Measurements from ENCODE around the gene PROM2.

Gene PROM2

GRCh38 chr2:95287336-95287735, 13.1 kb downstream of the PROM2 start:
- no peak for DNase-seq

DNA sequence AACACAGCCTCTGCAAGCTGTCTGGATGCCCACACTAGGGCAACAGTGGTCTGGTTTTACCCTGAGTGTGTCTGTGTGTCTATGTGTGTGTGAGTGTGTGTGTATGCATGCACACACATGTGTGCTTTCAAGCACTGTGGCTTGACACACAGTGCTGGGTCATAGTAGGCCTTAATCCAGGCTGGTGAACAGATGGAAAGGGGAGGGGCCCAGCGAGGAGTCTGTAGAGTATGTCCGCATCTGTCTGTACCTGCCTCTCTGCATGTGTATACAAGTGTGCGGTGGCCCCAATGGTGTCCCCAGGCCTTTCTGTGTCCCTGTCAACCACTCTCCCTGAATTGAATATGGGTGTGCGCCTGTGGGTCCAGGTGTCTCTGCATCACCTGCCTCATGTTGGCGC, 13.6 kb downstream of the PROM2 start:
- no peak for DNase-seq

DNA sequence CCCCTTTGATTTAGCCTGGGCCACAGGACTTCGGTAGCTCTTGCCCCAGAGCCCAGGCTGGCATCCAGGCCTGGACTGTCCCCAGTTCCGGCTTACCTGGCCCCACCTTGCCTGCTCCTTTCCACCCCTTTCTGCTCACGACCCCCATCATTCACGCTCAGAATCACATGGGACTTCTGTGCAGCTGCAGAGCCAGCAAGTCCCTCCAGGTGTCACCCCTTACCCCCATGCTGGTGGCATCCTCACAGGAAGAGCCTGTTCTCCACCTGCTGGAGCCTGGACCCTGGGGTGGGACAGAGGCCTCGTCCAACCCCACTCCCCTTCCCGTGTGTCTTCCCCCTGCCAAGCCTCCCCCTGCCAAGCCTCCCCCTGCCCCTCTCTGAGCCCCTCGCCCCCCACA, 15.0 kb downstream of the PROM2 start:
- no peak for DNase-seq

GRCh38 chr2:95291222-95291621, 17.0 kb downstream of the PROM2 start:
- DNase-seq = no peak

GRCh38 chr2:95292623-95293260, 18.5 kb downstream of the PROM2 start:
- no peak for DNase-seq

- no peak for DNase-seq
Observed at GRCh38 chr2:95294579-95295250, 20.5 kb downstream of the PROM2 start.

DNA sequence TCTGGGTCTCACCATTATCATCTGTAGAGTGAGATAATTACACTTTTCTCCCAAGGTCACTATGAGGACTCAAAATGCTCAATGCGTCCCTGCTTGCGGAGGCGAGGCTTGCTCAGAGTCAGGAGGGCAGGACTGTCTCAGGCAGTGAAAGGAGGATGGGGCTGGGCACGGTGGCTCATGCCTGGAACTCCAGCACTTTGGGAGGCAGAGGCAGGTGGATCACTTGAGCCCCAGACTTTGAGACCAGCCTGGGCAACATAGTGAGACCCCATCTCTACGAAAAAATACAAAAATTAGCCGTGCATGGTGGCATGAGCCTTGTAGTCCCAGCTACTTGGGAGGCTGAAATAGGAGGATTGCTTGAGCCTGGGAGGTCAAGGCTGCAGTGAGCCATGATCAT, 21.1 kb downstream of the PROM2 start:
- no peak for DNase-seq

DNA sequence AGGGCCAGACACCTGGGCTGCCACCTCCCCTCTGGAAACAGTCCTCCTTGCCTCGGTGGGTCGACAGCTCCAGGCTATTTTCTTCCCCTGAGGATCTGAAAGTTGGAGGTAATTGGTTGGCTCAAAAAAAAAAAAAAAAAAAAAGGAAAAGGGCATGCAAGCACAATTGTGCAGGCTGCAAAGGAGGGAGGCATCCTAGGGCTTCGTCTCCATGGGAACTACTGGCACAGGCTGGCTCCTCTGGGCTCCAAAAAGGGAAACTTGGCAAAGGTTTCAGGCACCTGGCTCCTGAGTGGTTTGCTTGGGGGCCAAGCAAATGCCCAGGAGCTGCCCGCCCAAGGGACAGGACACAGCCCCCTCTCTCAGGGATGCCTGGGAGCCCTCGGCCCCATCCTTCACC, 21.8 kb downstream of the PROM2 start:
- no peak for DNase-seq

DNA sequence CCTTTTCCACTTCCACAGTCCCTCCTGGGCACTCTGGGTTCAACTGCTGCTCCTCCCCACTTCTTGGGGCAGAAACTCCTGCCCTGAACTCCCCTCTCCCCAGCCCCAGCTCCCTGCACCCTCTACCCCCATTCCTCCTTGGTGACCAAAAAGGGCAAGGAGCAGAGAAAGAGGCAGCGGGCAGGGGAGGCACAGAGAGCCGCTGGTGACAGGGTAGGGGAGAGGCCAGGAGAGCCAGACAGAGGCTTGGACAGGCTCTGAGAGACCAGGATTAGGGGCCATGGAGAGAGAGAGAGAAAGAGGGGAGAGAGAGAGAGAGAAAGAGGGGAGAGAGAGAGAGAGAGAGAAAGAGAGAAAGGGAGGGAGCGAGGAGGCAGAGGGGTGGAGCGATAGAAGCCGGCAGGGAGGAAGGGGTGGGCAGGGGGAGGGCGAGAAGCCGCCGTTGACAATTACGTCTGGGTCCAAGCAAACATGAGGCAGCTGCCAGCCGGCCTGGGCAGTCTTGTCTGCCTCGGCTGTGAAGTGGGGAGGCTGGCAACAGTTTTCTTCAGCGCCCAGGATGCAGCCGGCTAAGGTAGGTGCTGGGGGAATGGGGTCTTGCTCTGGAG, 22.7 kb downstream of the PROM2 start, which contains the start of gene KCNIP3:
KCNIP3 (plus strand) TSS at position 468 of the 608 bp plus-strand sequence; CDS start at position 560, 92 bp downstream.
- DNase-seq = peak; percentile 32

DNA sequence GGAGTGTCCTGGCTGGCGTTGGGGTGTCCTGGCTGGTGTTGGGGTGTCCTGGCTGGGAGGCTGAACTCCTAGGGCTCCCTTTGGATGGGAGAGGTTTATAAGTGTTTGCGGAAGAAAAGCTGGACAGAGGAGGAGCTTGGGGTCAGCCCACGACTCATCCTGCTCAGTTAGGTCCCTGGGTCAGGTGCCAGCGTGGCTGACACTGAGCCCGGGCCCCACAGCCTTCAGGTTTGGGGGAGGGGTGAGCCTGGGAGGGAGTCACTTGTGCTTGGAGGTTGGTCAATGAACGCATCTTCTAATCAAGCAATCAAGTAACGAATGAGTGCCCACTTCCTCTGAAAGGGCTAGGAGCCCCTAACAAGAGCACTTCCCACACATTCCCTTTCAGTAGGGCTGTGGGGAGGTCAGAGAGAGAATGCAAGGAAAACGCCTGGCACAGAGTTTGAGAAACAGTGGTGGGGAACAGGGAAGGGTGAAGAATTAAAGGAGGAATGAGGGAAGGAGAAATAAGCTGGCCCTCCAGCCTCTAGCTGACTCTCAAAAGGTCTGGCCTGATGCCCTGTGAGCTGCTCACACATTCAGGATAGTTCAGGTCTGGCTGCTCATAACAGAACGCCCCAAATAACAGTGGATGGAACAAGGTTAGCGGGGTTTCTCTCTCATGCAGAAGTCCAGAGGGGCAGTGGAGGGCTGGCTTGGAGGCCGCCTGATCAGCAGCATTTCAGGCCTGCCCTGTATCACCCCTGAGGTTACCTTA, 23.6 kb downstream of the PROM2 start:
- no peak for DNase-seq

DNA sequence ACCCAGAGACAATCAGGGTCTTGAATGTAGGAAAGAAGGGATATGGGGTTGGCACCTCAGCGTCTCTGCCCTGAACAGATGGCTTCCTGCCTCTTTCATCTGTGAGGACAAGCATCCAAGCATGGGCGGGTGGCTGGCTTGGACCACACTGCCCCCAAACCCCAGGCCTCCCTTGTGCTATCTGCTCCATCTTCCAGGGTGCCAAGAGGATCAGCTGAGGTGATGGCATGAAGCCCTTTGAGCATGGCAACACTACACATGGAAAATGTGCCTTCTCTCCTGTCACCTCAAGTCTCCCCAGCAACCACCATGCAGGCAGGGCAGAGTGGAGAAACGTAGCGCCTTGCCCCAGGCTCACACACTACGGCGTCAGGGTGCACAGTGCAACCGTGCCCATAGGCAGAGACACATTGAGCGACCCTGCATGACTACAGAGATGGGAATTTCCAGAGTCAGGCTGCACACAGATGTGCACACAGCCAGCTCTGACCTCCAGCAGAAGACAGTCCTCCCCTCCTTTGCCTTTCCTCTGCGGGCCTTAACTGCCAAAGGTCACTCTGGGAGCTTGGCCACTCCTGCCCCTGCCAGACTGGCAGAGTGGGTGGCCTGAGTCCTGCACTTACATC, 24.4 kb downstream of the PROM2 start:
- no peak for DNase-seq

- no peak for DNase-seq
Observed at GRCh38 chr2:95299961-95300360, 25.7 kb downstream of the PROM2 start.

GRCh38 chr2:95300450-95300849, 26.2 kb downstream of the PROM2 start:
- DNase-seq = no peak

DNA sequence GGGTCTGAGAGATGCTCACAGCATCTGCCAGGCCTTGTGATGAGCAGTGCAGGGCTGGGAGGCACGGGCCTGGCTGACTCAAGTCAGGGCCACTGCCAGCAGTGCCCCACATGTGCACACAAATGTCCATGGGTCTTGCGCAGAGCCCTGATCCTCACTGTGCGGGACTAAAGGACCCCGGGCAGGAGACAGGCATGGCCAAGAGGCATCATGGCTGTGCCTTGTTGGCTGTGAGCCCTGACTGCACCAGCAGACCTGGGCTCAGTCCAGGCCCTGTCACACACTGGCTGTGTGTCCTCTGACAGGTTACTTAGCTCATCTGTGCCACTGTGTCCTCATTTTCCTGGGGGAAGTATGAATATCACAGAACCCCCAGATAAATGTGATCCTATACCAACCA, 26.9 kb downstream of the PROM2 start:
- no peak for DNase-seq

DNA sequence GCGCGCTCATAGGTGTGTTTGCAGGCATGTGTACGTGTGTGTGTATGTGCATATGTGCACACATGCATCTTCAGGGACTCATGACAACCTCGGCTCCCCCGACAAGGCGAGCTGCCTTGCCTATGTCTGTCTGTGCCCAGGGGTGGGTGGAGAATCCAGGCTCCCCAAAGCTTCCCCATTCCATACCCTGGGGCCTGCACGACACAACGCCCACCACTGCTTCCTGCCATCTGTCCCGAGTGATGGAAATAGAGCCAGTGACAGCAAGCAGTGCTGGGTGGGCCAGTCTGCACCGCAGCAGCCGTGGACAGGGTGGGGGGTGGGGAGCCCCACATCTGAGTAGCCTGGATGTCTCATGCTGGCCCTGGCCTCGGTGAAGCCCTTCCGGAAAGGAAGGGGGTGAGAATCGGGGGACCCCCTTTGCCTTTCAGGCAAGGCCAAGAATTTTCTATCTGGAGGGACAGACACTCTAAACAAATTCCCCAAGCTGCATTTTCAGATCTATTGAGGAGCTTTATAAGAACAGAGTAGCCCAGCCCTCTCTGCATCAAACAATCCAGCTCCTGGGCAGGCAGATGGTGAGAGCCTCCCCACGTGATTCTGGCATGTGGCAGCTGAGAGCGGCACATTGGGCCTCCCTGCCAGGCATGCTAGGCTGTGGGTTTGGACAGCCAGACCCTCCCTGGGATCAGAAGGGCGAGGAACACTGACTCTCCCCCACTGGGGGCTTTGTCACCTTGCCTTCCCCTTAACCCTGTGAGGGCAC, 27.8 kb downstream of the PROM2 start:
- DNase-seq = no peak

DNA sequence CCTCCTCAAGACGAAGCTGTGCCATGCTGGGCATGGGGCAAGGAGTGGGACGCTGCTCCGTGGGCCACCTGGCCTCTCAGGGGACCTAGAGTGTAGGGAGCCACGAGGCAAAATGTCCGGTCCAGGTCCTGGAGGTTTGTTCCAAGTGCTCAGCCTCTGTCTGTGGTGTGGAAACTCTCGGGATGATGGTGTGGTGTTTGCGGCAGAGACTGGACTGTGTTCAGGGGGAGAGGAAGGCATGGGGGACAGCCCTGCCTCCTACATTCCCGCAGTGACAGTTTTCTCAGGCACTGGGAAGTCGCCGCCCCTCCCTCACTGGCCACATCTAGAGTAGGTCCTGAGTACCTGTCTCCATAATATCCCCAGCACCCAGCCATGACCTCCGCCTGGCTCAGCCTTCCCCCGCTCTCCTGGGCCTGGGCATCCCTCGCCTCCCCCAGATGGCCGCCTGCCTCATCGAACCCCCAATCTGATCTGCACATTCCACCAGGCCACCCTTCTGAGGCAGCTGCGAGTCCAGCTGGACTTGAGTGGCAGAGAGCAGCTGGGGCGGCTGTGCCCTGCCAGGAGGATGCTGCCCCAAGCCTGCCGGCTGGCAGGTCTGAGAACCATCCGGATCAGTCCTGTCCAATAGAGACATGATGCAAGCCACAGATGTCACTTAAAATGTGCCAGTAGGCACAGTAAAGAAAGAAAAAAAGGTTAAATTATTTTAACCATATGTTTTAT, 29.1 kb downstream of the PROM2 start:
- DNase-seq = no peak

DNA sequence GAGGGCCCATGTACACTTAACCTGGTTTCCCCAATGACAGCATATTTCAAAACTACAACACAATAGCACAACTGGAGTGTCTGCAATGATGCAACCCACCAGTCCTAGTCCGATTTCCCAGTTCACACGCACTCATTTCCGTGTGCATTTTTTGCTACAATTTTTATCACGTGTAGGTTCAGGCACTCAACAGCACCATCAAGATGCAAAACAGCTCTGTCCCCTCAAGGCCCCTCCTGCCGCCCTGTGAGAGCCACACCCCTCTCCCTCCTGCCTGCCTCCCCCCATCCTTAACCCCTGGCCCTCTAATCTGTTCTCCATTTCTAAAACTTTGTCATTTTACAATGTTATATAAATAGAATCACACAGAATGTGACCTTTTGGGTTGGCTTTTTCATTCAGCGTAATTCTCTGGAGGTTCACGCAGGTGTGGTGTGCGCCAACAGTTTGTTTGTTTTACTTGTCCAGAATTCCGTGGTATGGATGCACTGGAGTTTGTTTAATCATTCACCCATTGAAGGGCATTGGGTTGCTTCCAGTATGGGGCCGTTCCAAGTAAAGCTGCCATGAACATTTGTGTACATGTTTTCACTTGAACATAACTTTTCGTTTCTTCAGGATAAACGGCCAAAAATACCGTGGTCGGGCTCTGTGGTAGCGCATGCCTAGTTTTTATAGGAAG, 31.3 kb downstream of the PROM2 start:
- no peak for DNase-seq

- DNase-seq = no peak
Observed at GRCh38 chr2:95306336-95306895, 32.2 kb downstream of the PROM2 start.

DNA sequence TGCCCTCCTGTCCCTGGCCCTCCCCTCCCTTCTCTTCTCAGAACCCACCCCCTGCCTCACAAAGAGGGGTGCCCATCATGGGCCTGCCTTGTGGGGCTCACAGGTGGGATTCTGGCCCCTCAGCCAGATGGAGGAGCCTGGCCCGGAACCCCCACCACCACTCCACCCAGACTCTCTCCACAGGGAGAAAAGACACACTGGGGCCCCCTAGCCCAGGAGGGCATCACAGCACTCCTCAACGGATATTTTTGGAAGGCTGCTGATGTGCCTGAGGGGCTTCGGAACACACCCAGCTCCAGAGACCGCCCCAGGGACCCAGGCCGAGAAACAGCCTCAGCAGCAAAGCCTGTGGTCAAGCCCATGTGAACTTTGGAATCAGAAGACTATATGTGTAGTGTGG, 32.8 kb downstream of the PROM2 start:
- no peak for DNase-seq

DNA sequence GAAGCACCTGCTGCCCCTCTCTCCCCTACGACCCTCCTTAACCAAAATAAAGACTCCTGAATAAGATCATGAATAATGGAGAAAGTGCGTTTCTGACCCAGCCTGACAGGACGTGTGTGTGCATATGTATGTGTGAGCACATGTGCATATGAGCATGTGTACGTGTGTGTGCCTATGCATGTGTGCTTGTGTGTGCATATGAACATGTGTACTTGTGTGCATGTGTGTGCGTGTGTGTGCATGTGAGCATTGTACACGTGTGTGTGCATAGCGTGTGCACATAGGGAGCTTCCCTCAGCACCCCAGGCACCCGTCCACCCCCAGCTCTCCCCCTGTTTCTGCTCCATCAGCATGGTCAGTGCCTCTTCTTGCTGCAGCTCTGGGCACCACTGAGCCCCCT, 33.6 kb downstream of the PROM2 start:
- no peak for DNase-seq

All from NCI-H2227 treated with DMSO at 0.1 percent for 48 hours (cell line).